H1 (cell line): ENCODE results near the gene CLEC14A. TPM values are rescaled to one million over a fixed set of nuclear protein-coding genes. Genes with fewer than 3 reads are reported as not detected.

Source experiments
- CBX5 ChIP-seq: fragments of 300-800, 300-1000 bp; sonication (generic); IDR thresholded peaks from 2 replicates; pipeline ENCODE4 v1.7.1; 2016; ENCODE audit warnings: antibody characterized with exemption, low read length, low read depth
- CHD7 ChIP-seq: fragments of 300-600 bp; sonication (generic); IDR thresholded peaks from 2 replicates; pipeline ENCODE4 v1.7.1; 2012; ENCODE audit warnings: low read length, moderate library complexity, mild to moderate bottlenecking, inconsistent platforms; ENCODE audit not compliant: insufficient replicate concordance
- EP300 ChIP-seq, 2 experiments: IDR thresholded peaks; 1 replicate in 1 of 2; 2 replicates in 1 of 2; pipeline ENCODE4 v1.6.1; 2011 to 2012; ENCODE audit warnings: low read depth in 2 of 2, low read length in 2 of 2, mild to moderate bottlenecking in 2 of 2, borderline replicate concordance in 1 of 2, inconsistent platforms in 1 of 2, moderate library complexity in 1 of 2
- GTF2F1 ChIP-seq: IDR thresholded peaks from 2 replicates; pipeline ENCODE4 v1.6.1; 2012; ENCODE audit warnings: low read depth, low read length, improper control_type of control experiment, borderline replicate concordance
- KDM5A ChIP-seq: fragments of 200-600 bp; IDR thresholded peaks from 2 replicates; pipeline ENCODE4 v1.7.1; 2012; ENCODE audit warnings: mild to moderate bottlenecking, low read length, inconsistent platforms, mixed read lengths
- NANOG ChIP-seq: IDR thresholded peaks from 2 replicates; pipeline ENCODE4 v1.6.1; 2011; ENCODE audit warnings: low read length, low read depth, mild to moderate bottlenecking, inconsistent platforms; ENCODE audit not compliant: insufficient read depth, poor library complexity, severe bottlenecking
- NRF1 ChIP-seq: IDR thresholded peaks from 2 replicates; pipeline ENCODE4 v1.6.1; 2011; ENCODE audit warnings: mild to moderate bottlenecking, low read depth, low read length, improper control_type of control experiment
- RAD21 ChIP-seq, 2 experiments: IDR thresholded peaks in 1 of 2; conservative IDR thresholded peaks in 1 of 2; 2 replicates each; pipeline ENCODE4 v1.6.1; 2011; ENCODE audit warnings: low read depth in 2 of 2, low read length in 2 of 2, improper control_type of control experiment in 1 of 2, inconsistent platforms in 1 of 2, mild to moderate bottlenecking in 1 of 2, moderate library complexity in 1 of 2
- SIRT6 ChIP-seq: IDR thresholded peaks from one replicate; pipeline ENCODE4 v1.7.1; 2012; ENCODE audit warnings: low read length, inconsistent platforms
- SIX5 ChIP-seq: IDR thresholded peaks from 2 replicates; pipeline ENCODE4 v1.6.1; 2011; ENCODE audit warnings: mild to moderate bottlenecking, low read depth, low read length
- SP1 ChIP-seq: IDR thresholded peaks from 2 replicates; pipeline ENCODE4 v1.6.1; 2011; ENCODE audit warnings: low read depth, low read length
- YY1 ChIP-seq: IDR thresholded peaks from 2 replicates; pipeline ENCODE4 v1.6.1; 2011; ENCODE audit warnings: low read depth, mild to moderate bottlenecking, low read length
- polyA plus RNA-seq, 7 experiments: library from polyadenylated mRNA; depleted of rRNA in 3 of 7; stranded (reverse) in 5 of 7; unstranded in 2 of 7; fragments of >200 nt in 5 of 7; fragments of 200-250 nt in 2 of 7; gene quantifications; 1 replicate in 5 of 7; 2 replicates in 1 of 7; 4 replicates in 1 of 7; pipeline versions ENCODE4 v1.2.1 to v1.2.3, GENCODE V29; 2011 to 2013; ENCODE audit warnings: missing spikeins in 2 of 7, mixed read lengths in 2 of 7
- total RNA-seq: library from RNA; stranded (reverse); fragmentation: NEBNext Ultra II Directional; extraction: Animal tissue kit (Norgen Biotek cat#: 25700); gene quantifications from 2 replicates; pipeline ENCODE4 v1.2.1, GENCODE V29; 2021

CLEC14A gene
- total and polyA plus RNA-seq, 2 of the 8 experiments (the other 6 are each of a cell fraction or from before 2014, with no cell fraction given), result 0.09 to 0.13 TPM

DNA sequence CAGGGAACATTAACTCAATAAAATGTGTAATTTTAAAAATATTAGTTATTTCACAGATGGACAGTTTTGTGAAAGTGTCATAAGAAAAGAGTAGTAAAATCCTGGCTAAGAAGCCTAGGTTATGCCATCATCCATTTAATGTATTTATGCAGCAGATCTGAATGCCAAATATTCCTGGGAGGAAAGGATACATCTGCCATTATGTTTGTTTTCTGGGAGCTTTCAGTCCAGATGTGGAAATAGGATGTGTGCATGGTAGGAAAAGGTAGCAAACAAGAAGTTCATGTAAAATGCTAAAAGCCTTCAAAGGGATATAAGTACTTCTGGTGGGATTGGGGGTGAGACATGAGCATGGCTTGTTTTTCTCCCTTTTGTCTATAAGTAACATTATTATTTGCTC is 27.0 kb upstream of the CLEC14A start (continued):
- TF ChIP-seq CHD7, result no peak
- TF ChIP-seq RAD21 (IDR thresholded peaks at IDR 0.05 in 1 of 2, conservative IDR thresholded peaks at IDR 0.05 in 1 of 2; ENCODE audit: low read depth in 2 of 2, low read length in 2 of 2), result no peak
- TF ChIP-seq SP1, result no peak
- no peak for TF ChIP-seq YY1
- no peak for TF ChIP-seq NRF1
- no peak for TF ChIP-seq KDM5A
- no peak for TF ChIP-seq GTF2F1
- no peak for TF ChIP-seq SIX5
- TF ChIP-seq SIRT6, result no peak
- TF ChIP-seq EP300 (IDR thresholded peaks at IDR 0.05; ENCODE audit: borderline replicate concordance in 1 of 2, low read depth in 2 of 2, low read length in 2 of 2), result no peak
- TF ChIP-seq NANOG, result no peak
- TF ChIP-seq CBX5, result no peak
